Right lobe of liver (tissue), 4 donors: ENCODE data around the gene PRKCB.

Experiments used
- CTCF ChIP-seq, 4 donors: fragments of 200-600 bp in 3 of 4; fragments of 450-650 bp in 1 of 4; IDR thresholded peaks; one replicate each; pipeline versions ENCODE4 v1.5.1 to v1.8.0; 2016 to 2022; ENCODE audit warnings: antibody characterized with exemption in 4 of 4, mild to moderate bottlenecking in 2 of 4
- POLR2A ChIP-seq: fragments of 450-650 bp; IDR thresholded peaks from one replicate; pipeline ENCODE4 v1.6.1; 2017; ENCODE audit warnings: antibody characterized with exemption, mild to moderate bottlenecking
- donor health status: DM: no; HTN: no; CAD: no.
- donor health status: DM: no; HTN: no; CAD: no.
- donor health status: DM: no; HTN: yes; CAD: no.

- TF ChIP-seq CTCF (IDR thresholded peaks at IDR 0.05) (no peak), POLR2A (no peak)
Measured at GRCh38 chr16:23848958-23849357, 13.2 kb downstream of the PRKCB start.
